ENCODE measurements around the gene PRKN.
"Not testable (repeated sequence)": the region's sequence is repeated elsewhere in the genome, so short reads cannot be mapped to it uniquely, and the experiment has no call there.

PRKN gene

DNA sequence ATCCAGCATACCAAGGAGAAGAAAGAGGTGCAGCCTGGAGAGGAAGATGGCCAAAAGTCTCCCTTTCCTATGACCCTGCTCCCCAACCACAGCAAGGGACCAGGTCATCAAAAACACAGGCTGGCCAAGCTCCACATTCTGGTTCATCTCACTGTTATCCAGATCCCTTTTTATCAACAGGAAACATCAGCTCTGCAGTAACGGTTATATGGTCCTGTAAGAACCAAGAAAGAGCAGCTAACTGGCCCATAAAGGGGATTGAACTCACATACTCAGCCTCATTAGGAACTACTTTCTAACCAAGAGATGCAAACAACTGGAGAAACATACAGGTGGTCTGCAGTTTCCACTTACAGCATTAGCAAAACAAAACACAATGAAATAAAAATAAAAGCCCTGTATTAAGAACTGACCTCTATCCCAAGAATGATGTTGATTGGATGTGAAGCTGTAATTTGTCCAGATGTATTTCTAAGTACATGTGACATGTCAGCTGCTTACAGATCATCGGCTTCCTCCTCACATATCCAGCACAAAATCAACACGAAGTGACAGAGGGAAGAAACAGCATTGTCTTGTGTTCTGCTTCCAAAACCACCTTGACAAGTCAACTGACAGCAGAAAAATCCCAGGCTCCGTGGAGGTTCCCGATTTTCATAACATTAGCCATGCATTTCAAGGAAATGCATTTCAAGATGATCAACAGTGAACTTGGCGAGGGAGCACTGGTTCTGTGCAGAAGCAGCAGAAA lies 896.5 kb downstream of the PRKN start:
- DNase-seq, result no peak

DNA sequence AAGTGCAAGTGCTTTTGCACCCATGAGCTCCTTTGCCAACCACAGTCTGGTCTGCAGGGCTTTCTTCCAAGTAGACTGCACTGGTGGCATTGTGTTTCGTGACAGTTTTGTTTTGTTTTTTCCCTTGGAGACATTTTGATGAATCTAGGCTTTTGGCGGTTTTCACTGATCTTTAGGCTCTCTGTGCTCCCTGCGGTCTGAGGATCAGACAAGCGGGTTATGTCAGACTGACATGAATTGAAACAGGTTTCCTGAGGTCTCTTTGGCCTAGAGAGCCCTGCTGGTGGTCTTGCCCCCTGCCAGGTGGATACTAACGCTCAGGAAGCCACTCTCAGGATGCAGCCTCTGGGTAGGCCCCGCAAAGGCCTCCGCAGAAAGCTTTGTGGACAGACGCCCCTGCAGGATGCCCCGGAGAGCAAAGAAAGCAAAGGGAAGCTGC lies 898.3 kb downstream of the PRKN start:
- no peak for DNase-seq

DNA sequence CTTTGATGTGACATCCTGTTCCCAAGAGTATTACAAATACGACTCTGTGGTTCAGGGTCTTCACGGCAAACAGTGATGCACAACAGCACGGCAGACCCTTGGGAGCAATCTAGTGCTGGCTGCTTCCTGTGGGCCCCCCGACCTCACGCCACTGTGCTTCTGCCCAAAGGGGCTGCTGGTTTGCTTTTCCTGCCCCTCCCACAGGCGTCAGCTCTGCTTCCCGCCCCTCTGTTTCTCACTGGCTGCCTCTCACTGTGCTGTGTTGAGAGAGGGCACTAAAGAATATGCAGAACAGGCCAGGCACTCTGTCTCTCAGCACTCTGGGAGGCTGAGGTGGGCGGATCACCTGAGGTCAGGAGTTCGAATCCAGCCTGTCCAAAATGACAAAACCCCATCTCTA lies 899.2 kb downstream of the PRKN start:
- DNase-seq, result no peak

DNA sequence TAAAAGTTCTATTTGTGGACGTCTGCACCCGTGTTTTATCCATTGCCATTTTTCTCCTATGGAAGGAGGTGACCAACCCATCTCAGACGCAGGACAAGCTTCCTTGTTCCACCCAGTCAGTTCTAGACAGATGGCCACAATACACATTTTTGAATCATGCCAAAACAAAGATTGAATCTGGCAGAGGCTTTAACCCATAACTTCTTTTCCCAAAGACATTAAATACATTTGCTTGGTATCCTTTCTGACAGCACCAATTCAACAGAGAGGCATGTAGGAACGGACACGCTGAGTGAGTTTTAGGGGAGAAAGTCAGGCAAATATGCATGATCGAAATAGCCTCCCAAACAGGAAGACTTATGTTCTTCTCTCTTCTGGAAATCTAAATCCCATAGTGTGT lies 901.1 kb downstream of the PRKN start:
- DNase-seq, result no peak

DNA sequence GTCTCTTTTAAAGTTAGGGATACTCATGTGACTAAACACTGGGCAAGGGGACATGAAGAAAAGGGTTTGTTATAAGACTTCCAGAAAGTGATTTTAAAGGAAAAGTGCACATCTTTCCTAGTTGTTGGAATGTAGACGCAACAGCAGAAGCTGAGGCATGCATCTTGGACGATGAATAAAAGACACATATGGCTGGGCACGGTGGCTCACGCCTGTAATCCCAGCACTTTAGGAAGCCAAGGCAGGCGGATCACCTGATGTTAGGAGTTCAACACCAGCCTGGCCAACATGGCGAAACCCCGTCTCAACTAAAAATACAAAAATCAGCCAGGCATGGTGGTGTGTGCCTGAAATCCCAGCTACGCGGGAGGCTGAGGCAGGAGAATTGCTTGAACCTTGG lies 905.4 kb downstream of the PRKN start:
- DNase-seq, result not testable (repeated sequence)

DNA sequence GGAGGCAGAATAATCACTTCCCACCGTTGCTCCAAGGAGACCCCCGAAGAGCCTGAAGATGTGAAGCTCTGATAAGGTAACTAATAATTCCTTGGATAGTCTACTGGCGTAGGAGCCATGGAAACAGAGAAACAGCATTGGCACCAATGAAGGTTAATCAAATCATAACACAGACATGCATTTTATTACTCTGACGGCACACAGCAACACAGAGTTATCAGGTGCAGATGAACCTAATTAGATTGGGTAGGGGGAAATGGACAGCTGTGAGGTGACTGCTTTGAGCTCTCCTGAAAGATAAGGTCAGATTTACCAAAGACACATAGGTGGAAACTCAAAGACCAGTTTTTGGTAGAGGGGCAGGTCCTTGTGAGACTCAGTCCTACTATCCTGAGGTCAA lies 909.7 kb downstream of the PRKN start:
- no peak for DNase-seq

DNA sequence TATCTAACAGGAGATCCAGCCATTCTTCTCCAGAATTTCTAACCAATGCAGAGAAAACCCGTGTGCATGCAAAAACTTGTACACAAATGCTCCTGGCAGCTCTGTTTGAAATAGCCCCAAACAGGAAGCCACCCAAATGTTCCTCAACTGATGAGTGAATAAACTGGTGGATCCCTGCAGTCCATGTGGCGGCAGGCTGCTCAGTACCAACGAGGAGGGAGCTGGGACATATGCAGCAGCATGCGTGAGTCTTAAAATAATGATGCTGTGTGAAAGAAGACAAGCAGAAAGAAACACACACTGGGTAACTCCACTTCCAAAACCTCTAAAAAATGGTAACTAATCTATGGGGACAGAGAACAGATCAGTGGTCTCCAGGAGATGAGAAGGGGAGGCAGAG lies 911.6 kb downstream of the PRKN start:
- no peak for DNase-seq

DNA sequence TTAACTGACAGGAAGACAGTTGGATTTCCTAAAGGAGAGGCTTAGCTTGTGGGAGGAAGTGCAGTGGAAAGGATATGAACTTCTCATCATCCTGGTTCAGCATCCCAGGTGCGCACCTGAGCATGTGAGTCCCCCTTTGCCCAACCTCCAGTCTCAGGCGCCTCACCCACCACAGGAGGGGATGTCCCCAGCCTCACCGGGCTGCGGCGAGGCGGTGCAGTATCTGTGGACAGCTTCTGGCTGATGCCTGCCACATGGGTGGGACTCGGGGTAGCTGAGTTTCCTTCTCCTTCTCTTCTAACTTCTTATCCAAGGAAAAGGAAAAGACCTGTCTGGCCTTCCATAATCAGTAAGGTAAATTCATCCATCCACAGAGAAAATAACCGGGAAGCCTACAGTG lies 914.4 kb downstream of the PRKN start:
- no peak for DNase-seq

DNA sequence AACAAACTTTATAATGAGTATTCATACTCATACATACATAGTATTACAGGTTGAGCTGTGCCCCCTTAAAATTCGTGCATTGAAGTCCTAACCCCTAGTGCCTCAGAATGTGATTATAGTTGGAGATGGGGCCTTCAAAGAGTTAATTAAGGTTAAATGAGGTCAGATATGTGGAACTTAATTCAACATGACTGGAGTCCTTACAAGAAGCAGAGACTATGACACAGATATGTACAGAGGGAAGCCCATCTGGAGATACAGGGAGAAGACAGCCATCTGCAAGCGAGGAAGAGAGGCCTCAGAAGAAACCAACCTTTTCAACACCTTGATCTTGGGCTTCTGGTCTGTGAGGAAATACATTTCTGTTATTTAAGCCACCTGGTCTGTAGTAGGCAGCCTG lies 917.6 kb downstream of the PRKN start:
- no peak for DNase-seq

DNA sequence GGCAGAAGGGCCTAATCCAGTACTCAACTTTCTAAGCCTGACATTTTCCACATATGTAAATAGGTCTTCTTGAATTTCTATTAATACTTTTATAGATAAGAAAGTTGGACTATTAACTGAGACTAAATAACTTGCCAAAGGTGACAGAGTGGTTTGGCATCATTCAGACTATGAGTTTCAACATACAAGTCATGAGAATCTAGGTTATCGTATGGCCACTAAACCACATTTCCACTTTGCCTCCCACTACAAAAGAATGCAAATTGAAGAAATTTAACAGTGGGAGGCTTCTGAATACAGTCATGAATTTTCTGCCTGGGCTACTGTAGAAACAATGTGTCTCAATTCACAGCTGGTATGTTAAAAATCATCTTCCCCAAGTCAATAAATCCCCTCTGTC lies 922.7 kb downstream of the PRKN start:
- no peak for DNase-seq

DNA sequence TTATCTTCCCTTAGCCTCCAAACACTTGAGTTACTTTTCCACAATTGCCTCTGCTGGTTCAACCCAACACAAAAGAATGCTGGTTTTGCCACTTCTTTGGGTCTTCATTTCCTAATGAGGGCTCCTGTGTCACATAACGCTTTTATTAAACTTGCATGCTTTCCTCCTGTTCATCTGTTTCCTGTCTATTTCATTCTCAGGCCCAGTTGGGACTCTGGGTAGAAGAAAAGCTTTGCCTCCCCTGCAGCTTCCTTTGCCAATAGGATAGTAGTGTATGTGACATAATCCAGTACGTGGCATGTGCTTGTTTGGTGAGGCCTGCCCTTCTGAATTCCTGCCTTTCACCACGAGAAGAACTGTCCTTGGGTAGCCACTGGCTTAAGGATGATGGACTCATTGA lies 924.4 kb downstream of the PRKN start:
- DNase-seq, result no peak

DNA sequence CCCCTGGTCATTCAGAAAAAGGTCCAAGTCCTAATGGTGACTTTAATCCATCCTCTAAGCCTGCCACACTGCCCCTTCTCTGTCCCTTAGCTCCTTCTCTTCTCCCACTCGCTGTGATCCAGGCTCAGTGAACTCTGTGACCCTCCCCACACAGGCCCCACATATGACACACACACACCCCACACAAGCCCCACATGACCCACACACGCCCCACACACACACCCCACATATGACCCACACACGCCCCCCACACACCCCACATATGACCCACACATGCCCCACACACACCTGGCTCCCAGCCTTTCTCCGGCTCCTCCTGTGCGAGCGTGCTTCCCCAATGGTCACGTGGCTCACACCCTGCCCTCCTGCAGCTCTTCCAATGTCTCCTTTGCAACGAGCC lies 925.3 kb downstream of the PRKN start:
- no peak for DNase-seq

DNA sequence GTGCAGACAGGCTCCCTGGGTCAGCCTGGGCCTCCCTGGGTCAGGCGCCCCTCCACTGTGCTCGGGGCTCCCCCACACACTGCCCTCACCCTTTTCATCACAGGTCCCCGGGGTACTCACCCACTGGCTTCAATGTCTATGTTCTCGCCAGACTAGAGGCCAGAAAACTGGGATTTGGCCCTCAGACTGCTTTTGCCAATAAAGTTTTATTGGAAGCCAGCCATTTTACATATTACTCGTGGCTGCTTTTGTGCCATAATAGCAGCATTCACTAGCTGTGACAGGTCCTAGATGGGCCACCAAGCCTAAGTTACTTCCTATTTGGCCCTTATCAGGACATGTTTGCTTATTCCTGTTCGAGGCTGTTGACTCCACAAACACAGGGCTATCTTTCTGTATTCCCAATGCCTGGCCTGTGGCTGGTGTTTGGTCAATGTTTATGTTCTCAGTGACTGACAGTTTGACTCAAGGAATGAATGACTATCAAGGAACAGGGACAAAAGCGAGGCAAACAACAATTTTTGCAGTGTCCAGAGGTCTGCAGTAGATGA lies 928.6 kb downstream of the PRKN start:
- DNase-seq, result no peak

DNA sequence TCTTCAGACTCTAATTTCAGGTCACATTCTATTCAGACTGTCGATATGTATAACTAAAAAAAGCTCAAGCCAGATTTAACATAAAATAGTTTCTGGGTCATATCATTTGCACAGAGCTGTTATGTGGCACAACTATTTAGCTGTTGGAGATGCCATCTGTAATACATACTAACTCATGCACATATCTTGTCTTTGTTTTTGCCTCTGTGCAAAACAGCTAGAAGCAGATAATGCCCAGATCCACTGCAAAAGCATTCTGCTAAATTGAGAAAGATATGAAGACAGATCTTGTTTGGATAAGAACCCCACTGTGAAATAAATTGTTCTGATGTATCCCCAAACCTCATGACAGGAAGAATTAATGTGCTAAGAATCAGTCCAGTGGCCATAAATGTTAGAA lies 930.9 kb downstream of the PRKN start:
- no peak for DNase-seq

DNA sequence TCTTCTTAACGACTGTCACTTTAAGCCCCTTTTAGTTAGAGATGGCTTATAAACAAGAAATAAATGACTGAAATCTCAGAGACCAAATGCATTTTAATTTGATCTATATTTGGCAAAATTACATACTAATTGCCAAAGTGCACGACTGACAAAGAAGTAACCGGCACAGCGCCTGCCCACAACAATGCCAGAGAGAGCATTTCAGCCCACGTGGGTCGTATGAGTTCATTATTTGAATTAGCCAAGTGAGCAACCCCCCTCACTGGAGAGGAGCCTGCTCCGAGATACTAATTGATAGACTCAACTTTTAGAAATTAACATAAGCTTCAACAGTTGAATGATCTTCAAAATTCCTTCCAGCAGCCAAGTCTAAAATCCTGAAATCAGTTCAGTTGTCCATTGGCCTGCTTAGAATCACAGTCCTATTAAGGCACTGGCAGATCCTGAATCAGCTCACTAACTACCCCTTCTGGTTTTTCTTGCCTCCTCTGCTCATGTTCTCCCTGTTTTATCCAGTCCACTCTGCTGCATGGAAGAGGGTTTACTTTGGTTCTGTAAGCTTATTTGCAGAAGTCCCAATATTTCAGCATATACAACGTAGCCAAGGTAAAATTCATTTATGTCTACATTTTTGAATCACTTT lies 934.6 kb downstream of the PRKN start:
- DNase-seq, result no peak

DNA sequence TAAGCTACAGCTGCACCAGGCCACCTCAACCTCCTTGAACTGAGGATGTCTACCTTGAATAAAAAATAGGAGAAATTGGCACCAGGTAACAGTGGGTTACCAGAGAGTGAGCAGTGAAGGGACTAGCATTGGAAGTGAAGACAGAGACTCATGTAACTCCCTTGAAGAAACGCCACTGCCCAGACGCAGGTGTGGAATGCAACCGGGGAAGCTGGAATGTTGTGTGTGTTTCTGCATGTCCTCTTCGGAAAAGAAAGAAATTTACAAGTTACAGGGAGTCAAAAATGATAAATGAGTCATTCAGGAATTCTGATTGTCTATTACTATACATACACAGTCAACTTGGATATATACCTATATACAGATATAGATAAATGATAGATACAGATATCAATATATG lies 939.0 kb downstream of the PRKN start:
- DNase-seq, result no peak

DNA sequence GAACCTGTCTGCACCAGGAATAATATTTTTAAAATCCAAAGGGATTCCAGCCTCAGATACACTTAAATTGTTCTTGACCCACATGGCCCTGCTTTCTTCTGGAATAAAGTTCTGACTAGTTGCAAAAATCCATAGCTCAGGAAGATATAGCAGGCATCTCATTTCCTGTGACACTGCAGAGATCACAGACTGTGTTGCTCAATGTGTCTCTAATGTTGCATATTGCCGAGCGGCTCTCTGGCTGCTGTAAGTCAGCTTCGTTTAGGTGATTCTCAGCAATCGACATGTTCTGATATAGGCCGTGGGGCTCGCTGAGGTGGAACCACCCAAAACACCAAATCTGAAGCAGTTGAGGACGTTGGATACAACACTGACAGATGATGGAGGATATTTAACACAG lies 955.4 kb downstream of the PRKN start:
- no peak for DNase-seq

DNA sequence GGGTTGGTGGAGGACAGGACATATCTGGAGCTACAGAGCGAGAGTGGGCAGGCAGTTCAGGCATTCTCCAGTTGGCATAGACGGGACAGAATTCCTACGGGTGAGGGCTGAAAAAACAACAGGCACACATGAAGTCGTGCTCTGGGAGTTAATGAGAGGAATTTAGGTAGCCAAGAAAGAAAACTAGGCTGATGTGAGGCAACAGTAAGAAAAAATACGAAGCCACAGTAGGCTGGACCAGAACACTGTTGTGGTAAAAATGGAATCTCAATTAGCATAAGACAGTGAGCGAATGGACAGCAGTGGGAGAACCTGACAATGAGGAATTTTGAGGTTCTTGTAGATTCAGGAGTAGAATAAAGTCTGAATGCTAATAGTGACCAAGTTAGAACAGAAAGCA lies 965.6 kb downstream of the PRKN start:
- no peak for DNase-seq

DNA sequence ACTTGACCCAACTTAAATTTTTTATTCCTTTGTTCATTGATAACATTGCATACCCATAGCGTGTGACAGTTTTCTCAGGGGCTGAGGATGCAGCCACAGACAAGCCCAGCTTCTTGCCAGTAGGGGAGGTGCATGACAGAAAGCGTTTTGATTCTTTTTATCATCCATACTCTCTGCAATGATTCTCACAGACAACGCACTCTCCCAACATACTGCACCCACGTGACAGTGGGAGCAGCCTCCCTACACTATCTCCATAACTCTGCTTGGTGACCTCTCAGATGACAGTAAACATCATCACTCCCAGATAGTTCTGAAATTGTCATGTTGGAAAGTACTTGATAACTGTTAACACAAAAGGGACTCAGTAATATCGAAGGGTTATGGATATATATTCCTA lies 972.5 kb downstream of the PRKN start:
- DNase-seq, result no peak

DNA sequence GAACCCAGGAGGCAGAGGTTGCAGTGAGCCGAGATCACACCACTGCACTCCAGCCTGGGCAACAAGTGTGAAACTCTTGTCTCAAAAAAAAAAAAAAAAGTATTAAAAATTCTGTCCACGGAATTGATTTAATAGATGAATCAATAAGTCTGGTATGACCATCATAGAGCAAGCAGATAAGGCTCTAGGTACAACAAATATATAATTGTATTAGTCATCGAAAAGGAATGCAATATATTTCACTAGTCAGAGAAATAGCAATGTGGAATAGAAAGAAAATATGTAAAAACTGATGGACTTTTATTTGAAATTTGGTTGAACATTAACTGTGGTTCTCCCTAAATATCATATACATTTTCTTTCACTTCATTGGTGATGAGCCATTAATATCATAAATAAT lies 976.9 kb downstream of the PRKN start:
- DNase-seq, result no peak

DNA sequence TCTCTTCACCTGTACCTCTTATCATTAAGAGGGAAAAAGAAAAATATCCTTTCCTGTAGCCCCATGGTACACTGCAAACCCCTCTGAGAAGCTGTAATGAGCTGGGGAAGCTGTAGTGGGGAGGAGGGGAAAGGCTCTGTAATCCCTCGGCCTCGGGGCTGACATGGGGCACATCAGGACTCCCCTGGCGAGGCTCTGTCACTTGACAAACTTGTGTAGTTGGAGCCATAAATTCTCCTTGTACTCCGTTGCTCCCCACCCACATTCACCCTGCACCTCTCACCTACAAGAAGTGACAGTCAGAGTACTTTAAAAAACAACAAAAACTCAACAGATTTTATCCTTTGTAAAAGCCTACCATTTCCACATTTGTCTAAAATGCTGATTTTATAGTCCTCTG lies 978.0 kb downstream of the PRKN start:
- DNase-seq, result no peak

DNA sequence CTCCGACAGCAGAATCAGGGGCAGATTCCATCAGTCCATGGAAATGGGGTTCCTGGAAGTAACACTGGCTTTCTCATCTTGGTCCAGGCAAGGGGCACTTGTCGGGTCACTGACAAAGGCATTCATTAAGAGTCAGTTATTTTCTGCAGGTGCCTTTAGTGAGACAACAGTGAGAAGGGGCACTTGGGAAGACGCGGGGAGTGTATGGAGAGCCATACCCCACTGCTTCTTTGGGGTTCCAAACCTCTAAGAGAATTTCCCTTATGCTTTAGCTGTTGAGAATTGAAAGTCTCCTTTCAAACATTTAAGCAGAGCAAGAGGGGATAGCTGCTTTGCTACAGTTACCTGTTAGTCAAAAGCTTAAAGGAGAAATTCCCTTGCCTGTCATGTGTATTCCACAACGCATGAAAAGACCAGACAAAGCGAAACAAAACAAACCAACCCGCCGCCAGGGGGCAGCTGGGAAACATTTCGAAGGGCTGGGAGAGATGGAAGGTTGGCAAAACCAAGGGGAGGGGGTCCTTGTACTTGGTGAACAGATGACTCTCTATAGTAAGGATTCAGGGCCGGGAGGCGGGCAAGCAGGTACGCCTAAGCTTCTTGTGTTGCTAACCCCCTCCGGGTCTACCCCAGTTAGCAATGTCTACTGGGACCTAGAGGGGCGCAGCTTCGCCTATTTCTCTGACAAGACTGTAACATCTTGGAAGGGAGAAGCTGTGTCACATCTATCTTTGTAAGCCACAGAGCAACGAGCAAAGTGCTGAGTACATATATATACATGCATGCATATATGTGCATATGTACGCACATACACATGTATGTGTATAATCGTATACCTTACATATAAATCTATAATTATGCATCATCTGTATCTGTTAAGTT lies 978.8 kb downstream of the PRKN start:
- DNase-seq, result no peak

DNA sequence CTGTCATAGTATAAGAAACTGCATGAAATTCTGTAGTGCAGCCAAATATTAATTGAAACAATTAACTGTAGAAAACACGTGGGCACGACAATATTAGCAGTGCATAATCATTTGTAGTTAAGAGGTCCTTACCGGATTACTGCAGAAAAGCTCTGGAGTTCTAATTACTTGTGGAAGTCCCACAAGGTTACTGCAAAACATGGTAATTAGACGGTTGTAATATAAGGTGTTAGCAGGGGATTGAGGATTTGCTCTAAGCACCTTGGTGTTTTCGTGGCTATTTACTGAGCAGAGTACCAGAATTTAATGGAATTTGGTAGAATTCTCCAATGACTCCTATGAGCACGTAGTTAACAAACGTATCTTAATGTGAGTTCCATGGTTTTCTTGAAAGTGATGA lies 980.1 kb downstream of the PRKN start:
- no peak for DNase-seq
